Hematopoietic multipotent progenitor cell treated with erythropoietin and hydrocortisone succinate and interleukin-3 and kit ligand, for 17 days (in vitro differentiated cells): ENCODE results near the gene SGCA.
A peak's percentile ranks its signal among the peaks of the same experiment; 100 is the strongest.

Experiments used
- DNase-seq: peaks from one replicate; pipeline ENCODE4 v3.0.0-alpha.2; 2015; ENCODE audit warnings: low spot score

The SGCA gene

GRCh38 chr17:50194934-50195865, 29.4 kb downstream of the SGCA start:
- no peak for DNase-seq

GRCh38 chr17:50196036-50196435, 30.2 kb downstream of the SGCA start:
- DNase-seq: no peak

GRCh38 chr17:50196826-50197225, 31.0 kb downstream of the SGCA start:
- no peak for DNase-seq

GRCh38 chr17:50198026-50198669, 32.3 kb downstream of the SGCA start:
- DNase-seq: no peak

- no peak for DNase-seq
Observed at GRCh38 chr17:50199211-50199802, 33.5 kb downstream of the SGCA start.

GRCh38 chr17:50199803-50200456, 34.1 kb downstream of the SGCA start:
- DNase-seq: no peak

- DNase-seq: peak; percentile 77
Observed at GRCh38 chr17:50200457-50201275, 34.9 kb downstream of the SGCA start.

GRCh38 chr17:50201276-50201854, 35.6 kb downstream of the SGCA start, which contains the start of gene COL1A1:
TSS of gene COL1A1 (minus strand) at chr17:50201631. CDS start at chr17:50201513, 118 bp downstream.
- DNase-seq: no peak

GRCh38 chr17:50203086-50203485, 37.3 kb downstream of the SGCA start:
- no peak for DNase-seq

- no peak for DNase-seq
Observed at GRCh38 chr17:50203604-50204345, 38.0 kb downstream of the SGCA start.

- DNase-seq: no peak
Observed at GRCh38 chr17:50204431-50204830, 38.6 kb downstream of the SGCA start.

GRCh38 chr17:50205111-50205962, 39.5 kb downstream of the SGCA start:
- no peak for DNase-seq

GRCh38 chr17:50205963-50206505, 40.2 kb downstream of the SGCA start:
- no peak for DNase-seq

- DNase-seq: no peak
Observed at GRCh38 chr17:50206604-50207293, 40.9 kb downstream of the SGCA start.

- DNase-seq: no peak
Observed at GRCh38 chr17:50207315-50207714, 41.5 kb downstream of the SGCA start.

- no peak for DNase-seq
Observed at GRCh38 chr17:50207792-50208567, 42.2 kb downstream of the SGCA start.

- DNase-seq: no peak
Observed at GRCh38 chr17:50208611-50209061, 42.8 kb downstream of the SGCA start.

GRCh38 chr17:50209133-50209471, 43.3 kb downstream of the SGCA start:
- DNase-seq: no peak
